ENCODE measurements around the gene PTPN20.

PTPN20 gene

DNA sequence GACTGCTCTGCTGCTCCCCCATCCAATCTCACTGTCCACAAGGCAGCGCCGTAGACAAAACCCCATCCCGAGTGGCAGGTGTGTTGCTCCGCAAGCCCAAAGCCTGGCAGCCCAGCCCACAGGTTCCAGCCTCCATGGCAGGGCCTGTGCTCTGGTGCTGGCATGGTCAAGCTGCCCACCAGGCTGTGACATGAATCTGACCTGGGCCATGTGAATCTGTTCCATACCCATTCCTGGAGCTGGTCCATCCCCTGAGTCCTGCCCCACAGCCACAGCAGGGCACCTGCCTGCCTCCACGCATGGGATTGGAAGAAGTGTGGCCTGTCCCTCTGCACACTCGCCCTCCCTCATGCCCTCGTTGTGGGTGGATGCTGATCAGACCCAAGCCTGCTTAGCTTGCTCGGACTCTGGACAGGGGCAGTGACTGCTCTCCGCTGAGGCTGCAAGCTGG is 128.8 kb downstream of the PTPN20 start:
- TF ChIP-seq, protein P1, sequence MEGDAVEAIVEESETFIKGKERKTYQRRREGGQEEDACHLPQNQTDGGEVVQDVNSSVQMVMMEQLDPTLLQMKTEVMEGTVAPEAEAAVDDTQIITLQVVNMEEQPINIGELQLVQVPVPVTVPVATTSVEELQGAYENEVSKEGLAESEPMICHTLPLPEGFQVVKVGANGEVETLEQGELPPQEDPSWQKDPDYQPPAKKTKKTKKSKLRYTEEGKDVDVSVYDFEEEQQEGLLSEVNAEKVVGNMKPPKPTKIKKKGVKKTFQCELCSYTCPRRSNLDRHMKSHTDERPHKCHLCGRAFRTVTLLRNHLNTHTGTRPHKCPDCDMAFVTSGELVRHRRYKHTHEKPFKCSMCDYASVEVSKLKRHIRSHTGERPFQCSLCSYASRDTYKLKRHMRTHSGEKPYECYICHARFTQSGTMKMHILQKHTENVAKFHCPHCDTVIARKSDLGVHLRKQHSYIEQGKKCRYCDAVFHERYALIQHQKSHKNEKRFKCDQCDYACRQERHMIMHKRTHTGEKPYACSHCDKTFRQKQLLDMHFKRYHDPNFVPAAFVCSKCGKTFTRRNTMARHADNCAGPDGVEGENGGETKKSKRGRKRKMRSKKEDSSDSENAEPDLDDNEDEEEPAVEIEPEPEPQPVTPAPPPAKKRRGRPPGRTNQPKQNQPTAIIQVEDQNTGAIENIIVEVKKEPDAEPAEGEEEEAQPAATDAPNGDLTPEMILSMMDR (IDR thresholded peaks at IDR 0.05; ENCODE audit: insufficient read depth, low read depth, low read length, missing control alignments): no peak
- no peak overlapping the region for H3K4me3 ChIP-seq (ENCODE audit: low read depth, low read length)
- DNase-seq (ENCODE audit: low read depth): no peak

- no peak for DNase-seq (ENCODE audit: low read depth)
- H3K4me3 ChIP-seq (ENCODE audit: low read depth, low read length): no peak overlapping the region
- TF ChIP-seq, protein P1 (IDR thresholded peaks at IDR 0.05; ENCODE audit: insufficient read depth, low read depth, low read length, missing control alignments): no peak
Observed at GRCh38 chr10:47040681-47041080, 129.5 kb downstream of the PTPN20 start.

- H3K4me3 ChIP-seq (ENCODE audit: low read depth, low read length): no peak overlapping the region
- no peak for DNase-seq (ENCODE audit: low read depth)
- TF ChIP-seq, protein P1 (IDR thresholded peaks at IDR 0.05; ENCODE audit: insufficient read depth, low read depth, low read length, missing control alignments): no peak
Observed at GRCh38 chr10:47041396-47042198, 130.4 kb downstream of the PTPN20 start.

- no peak for DNase-seq (ENCODE audit: low read depth)
- TF ChIP-seq, protein P1 (IDR thresholded peaks at IDR 0.05; ENCODE audit: insufficient read depth, low read depth, low read length, missing control alignments): no peak
- no peak overlapping the region for H3K4me3 ChIP-seq (ENCODE audit: low read depth, low read length)
Observed at GRCh38 chr10:47042199-47042473, 130.9 kb downstream of the PTPN20 start.

GRCh38 chr10:47042780-47043750 is 131.8 kb downstream of the PTPN20 start:
- H3K4me3 ChIP-seq (ENCODE audit: low read depth, low read length): no peak overlapping the region
- TF ChIP-seq, protein P1 (IDR thresholded peaks at IDR 0.05; ENCODE audit: insufficient read depth, low read depth, low read length, missing control alignments): no peak
- DNase-seq (ENCODE audit: low read depth): no peak

- TF ChIP-seq, protein P1 (IDR thresholded peaks at IDR 0.05; ENCODE audit: insufficient read depth, low read depth, low read length, missing control alignments): no peak
- no peak overlapping the region for H3K4me3 ChIP-seq (ENCODE audit: low read depth, low read length)
- DNase-seq (ENCODE audit: low read depth): no peak
Observed at GRCh38 chr10:47043928-47044538, 132.8 kb downstream of the PTPN20 start.

Data from GM12865 (cell line).